Stimulated activated CD4-positive, alpha-beta T cell treated with anti-CD3 and anti-CD28 coated beads, Interleukin-2, amount 100 ng/mL, for 4 hours (primary cell): ENCODE measurements around the gene LYSMD3.

Experiments
- DNase-seq: peaks from one replicate; pipeline ENCODE4 v3.0.0-alpha.2; 2020; ENCODE audit warnings: low read depth

LYSMD3 gene

GRCh38 chr5:90547072-90547536, 17.7 kb upstream of the LYSMD3 start:
- no peak for DNase-seq

DNA sequence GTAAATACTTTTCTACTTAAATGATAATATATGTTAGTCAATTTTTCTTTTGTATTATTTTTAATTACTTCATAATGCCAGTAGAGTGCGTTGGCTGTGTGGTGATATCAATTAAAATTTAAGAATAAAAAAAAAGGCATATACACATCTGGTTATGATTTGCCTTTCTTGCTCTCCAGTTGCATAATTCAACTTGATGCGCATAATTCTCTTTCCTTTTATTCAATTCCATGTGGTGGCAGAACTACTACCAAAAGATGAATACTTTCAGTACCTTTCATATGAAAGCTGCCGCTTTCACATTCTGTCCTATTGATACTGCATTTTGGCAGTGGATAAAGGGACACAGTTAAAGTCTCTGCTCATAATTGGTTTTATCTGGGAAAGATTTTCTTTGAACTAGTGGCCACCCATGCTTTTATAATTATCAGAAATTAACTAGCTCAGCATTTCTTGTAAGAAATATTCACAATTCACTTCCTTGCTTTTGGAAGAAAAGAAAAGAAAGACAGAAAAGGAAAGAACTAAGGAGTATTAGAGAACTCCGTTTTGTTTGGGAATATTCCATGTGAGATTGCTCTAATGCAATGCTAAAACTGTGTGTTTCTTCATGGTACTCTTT, 16.9 kb upstream of the LYSMD3 start:
- DNase-seq: no peak

- no peak for DNase-seq
Observed at GRCh38 chr5:90545511-90545910, 16.1 kb upstream of the LYSMD3 start.

GRCh38 chr5:90542827-90543519, 13.6 kb upstream of the LYSMD3 start:
- no peak for DNase-seq

- no peak for DNase-seq
Observed at GRCh38 chr5:90534922-90535321, 5.5 kb upstream of the LYSMD3 start.

DNA sequence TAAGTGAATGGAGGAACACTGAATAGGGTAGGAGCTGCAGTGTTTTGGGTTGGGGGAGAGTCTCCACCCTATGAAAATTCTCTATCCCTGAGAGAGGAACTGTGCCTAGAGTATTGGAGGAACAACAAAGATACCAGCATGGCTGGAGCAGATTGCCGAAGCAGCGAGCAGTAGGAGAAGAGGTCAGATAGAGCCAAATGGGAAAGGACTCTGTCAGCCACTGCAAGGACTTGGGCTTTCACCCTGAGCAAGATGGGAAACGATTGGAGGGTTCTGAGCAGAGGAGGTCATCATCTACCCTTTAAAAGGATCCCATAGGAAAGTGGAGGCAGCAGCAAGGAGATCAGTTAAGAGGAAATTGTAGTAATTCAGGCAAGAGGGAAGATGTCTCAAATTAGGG, 4.4 kb upstream of the LYSMD3 start:
- no peak for DNase-seq

GRCh38 chr5:90530736-90531487, 1.5 kb upstream of the LYSMD3 start:
- DNase-seq: no peak

GRCh38 chr5:90529939-90530677, 724 bp upstream of the LYSMD3 start:
- DNase-seq: peak; percentile 47

DNA sequence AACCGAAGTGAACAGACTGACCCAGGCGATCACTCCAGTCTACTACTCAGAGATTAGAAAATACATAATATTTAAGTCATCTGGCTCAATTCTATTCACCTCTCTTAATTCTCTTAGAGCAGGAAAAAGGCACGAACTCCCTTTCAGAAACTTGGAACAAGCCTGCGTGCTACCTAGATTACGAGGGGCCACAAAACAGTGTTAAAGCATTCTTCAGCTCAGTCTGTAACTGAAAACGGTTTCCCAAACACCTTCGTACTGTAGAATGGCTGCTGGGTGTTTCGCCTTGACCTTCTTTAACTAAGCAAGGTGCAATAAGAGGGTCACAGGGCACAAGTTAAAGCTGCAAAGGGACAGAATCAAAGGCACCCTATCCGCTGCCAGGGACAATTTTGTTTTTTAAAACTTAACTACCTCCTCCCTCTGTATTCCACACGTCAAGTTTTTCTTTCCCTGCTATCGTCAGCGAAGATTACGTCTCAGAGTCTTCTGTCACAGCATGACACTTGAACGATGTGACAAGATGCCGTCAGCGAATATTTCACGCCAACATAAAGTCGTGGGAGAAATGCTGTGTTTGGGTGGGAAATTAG, 687 bp downstream of the LYSMD3 start:
- DNase-seq: no peak

- DNase-seq: no peak
Observed at GRCh38 chr5:90519081-90519480, 10.3 kb downstream of the LYSMD3 start.

DNA sequence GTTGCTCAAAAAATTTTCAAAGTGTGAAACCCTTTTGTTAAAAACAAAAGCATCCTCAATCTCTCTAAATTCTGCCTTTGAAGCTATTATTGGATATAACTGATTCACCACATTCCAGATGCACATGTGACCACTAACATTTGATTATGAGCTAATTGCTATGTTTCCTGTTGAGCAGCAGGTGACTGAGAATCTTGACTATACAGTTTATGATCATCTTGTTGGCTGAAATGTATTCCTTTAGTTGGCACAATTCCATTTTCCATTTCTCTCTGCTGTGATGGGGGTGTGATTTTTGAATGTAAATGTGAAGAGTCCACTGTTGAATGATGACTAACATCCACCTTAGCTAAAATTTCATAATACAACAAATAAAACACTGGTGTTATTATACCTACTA, 10.7 kb downstream of the LYSMD3 start:
- no peak for DNase-seq

DNA sequence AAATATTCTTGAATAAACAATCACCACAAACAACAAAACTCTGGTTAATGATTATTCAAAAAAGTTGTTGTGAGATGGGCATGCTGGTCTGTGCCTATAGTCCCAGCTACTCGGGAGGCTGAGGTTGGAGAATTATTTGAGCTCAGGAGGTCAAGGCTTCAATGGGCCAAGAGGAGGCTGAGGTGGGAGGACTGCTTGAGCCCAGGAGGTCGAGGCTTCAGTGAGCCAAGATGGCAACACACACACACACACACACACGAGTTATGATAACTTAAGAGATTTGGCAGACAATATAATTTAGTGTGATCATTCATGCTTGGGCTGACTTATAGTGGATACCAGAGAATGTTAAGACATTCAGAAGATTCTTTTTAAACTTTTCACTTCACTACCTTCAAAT, 14.9 kb downstream of the LYSMD3 start:
- DNase-seq: no peak

DNA sequence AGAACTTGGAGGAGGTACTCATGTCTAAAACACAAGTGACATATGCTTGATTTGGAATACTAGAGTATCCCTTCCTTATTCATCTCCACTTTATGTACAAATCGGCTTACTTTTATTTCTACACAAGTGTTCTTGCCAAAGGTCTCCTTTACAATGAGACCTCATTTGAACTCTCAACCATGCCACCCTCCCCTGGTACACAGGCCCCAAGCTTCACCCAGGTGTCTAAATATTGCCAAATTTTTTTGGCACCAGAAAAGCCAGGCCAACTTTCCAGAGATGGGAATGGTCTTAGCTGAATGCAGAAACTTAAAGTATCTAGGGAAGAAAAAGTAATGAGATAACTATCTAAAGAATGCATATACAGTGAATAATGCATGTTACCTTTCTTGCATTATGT, 18.9 kb downstream of the LYSMD3 start:
- no peak for DNase-seq

DNA sequence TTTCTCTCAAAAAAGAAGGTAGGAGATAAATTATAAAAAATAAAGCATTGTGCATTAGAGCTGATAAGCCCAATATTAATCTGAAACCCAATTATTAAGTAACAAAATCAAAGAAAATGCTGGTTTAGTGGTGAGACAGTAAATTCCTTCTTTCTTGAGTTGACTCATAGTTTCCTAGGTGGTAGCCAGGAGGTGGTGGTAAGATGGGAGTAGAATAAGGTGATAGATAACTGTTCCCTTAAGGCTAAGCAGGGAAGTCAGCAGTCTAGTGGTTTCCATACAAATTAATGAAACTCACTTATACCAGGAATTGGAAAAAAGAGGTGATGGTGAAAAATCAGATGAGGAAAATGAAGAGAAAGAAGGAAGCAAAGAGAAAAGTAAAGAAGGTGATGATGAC, 23.2 kb downstream of the LYSMD3 start:
- DNase-seq: no peak

DNA sequence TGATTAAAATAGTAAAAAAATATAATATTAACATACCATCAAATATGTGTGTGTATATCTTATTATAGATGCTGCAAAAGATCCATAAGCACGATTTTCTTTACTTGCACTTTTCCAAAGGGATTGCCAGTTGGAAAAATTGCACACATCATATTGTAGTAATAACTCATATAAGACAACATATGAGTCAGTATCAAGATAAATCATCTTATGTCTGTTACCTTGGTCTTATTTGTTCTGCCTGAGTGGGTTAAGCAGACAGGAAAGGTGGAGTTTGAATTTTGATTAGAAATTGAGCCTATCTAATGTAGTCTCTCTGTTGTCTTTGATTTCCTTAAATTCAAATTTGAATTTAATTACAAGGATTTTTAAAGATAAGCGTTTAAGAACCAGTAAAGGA, 24.6 kb downstream of the LYSMD3 start:
- DNase-seq: no peak

GRCh38 chr5:90503596-90503995, 25.8 kb downstream of the LYSMD3 start:
- no peak for DNase-seq

GRCh38 chr5:90495146-90495545, 34.2 kb downstream of the LYSMD3 start:
- DNase-seq: no peak

- DNase-seq: no peak
Observed at GRCh38 chr5:90494043-90494442, 35.3 kb downstream of the LYSMD3 start.

GRCh38 chr5:90488791-90489190, 40.6 kb downstream of the LYSMD3 start:
- DNase-seq: no peak

DNA sequence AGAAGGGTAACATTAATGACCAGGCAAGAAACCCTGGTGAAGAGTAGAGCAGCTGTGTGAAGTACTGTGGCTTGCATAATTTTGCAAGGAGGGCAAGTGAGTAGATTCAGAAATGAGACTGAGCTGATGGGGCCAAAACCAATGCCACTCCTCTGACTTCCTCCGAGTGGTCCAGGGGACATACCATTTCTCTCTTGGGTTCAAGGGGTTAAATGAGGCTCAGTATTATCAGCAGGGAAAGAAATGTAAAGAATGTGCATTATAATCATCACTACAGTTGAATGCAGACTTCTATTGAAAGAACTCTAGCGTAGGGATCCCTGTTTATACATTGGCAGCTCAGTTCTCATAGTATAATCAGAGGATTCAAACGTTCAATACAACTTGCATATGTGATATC, 44.8 kb downstream of the LYSMD3 start:
- no peak for DNase-seq

DNA sequence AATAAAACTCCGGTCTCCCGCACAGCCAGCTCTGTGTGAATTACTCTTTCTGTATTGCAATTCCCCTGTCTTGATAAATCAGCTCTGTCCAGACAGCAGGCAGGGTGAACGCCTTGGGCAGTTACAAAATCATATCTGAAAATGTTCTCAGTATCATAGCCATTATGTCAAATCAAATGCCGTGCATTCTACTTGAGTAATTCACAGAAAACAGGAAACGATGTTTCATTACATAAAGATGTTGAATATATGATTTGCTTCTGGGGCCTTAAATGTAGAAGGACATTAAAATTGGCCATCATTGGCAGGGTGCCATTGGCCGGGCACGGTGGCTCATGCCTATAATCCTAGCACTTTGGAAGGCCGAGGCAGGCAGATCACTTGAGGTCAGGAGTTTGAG, 46.2 kb downstream of the LYSMD3 start:
- no peak for DNase-seq

- DNase-seq: no peak
Observed at GRCh38 chr5:90480699-90481098, 48.7 kb downstream of the LYSMD3 start.
